Transverse colon (tissue), 3 donors: ENCODE data around the gene FBXO4.

ENCODE experiments used
- EP300 ChIP-seq: sonication (generic); formaldehyde crosslinking; IDR thresholded peaks from one replicate; pipeline ENCODE4 v1.6.1; 2017; ENCODE audit warnings: antibody characterized with exemption, low read depth
- POLR2A ChIP-seq: fragments of 450-650 bp; IDR thresholded peaks from one replicate; pipeline ENCODE4 v1.6.1; 2016; ENCODE audit warnings: antibody characterized with exemption, mild to moderate bottlenecking, moderate library complexity
- TF ChIP-seq, protein P1 (sequence below), 5 experiments: fragments of 200-600 bp in 3 of 5; fragments of 450-650 bp in 2 of 5; sonication (generic) in 3 of 5; IDR thresholded peaks; 1 replicate in 2 of 5; 2 replicates in 3 of 5; pipeline ENCODE4 v1.5.1; 2016 to 2017; ENCODE audit warnings: antibody characterized with exemption in 5 of 5, inconsistent platforms in 3 of 5, mild to moderate bottlenecking in 2 of 5, moderate library complexity in 1 of 5

DNA sequence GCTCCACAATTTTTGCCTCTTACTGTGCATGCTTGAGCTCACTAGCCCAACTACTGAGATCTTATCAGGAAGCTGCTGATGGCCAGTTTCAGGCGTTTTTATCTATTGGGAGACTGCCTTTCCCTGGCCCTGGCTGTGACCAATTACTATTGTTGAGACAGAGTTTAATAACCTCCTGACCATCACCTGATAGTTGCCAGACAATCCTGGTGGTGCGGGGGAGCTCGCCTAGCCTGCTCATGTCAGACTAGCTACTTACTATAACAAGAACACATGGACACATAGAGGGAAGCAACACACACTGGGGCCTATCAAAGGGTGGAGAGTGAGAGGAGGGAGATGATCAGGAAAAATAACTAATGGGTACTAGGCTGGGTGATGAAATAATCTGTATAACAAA lies 41.8 kb upstream of the FBXO4 start:
- TF ChIP-seq, protein P1, sequence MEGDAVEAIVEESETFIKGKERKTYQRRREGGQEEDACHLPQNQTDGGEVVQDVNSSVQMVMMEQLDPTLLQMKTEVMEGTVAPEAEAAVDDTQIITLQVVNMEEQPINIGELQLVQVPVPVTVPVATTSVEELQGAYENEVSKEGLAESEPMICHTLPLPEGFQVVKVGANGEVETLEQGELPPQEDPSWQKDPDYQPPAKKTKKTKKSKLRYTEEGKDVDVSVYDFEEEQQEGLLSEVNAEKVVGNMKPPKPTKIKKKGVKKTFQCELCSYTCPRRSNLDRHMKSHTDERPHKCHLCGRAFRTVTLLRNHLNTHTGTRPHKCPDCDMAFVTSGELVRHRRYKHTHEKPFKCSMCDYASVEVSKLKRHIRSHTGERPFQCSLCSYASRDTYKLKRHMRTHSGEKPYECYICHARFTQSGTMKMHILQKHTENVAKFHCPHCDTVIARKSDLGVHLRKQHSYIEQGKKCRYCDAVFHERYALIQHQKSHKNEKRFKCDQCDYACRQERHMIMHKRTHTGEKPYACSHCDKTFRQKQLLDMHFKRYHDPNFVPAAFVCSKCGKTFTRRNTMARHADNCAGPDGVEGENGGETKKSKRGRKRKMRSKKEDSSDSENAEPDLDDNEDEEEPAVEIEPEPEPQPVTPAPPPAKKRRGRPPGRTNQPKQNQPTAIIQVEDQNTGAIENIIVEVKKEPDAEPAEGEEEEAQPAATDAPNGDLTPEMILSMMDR (IDR thresholded peaks at IDR 0.05): no peak
- TF ChIP-seq POLR2A (no peak), EP300 (no peak)
